ENCODE measurements around the gene CARNS1. TPM values are rescaled to one million over a fixed set of nuclear protein-coding genes. Genes with fewer than 3 reads are reported as not detected.
A peak's percentile ranks its signal among the peaks of the same experiment; 100 is the strongest.

CARNS1 gene
- total and polyA plus RNA-seq, 10 of the 15 experiments (the other 5 are each of a cell fraction or from before 2014, with no cell fraction given): 0.02 to 0.14 (median 0.10) TPM; not detected in 3

GRCh38 chr11:67371189-67371910 is 44.1 kb upstream of the CARNS1 start:
- no peak overlapping the region for H2AFZ ChIP-seq (ENCODE audit: control insufficient read depth, low read depth, low read length)
- no peaks in the 10 kb centered on the region for H3K79me2 ChIP-seq (ENCODE audit: control insufficient read depth, insufficient read depth, low read length)
- DNase-seq (ENCODE audit: low read depth, low spot score) (no peak), ATAC-seq (peak; percentile 67), FAIRE-seq (peak; percentile 71)
- H4K20me1 ChIP-seq (ENCODE audit: control insufficient read depth, insufficient read depth): peaks cover 8% of the 10 kb centered on the region; the same call in 1 of the 2 replicates
- H3K9ac ChIP-seq (ENCODE audit: control insufficient read depth, insufficient read depth, low read length): no peak overlapping the region
- no peak overlapping the region for H3K4me3 ChIP-seq
- ChIA-PET CTCF (interaction anchor here (0.6 to 26.2 kb wide), 7 partner anchors 9 to 234 kb away, joined by 3 to 1301 read pairs (median 4); partner anchors contain the start of genes CLCF1, POLD4 and RAD9A), RAD21 (ENCODE audit: unreplicated experiment) (interaction anchor here (1.1 to 6.5 kb wide), 3 partner anchors 11 to 25 kb away, joined by 9 to 122 read pairs (median 11); partner anchors contain the start of gene POLD4), SMC1A (ENCODE audit: uncharacterized antibody, unreplicated experiment) (interaction anchor here (1.0 to 21.3 kb wide), 8 partner anchors 10 to 190 kb away, joined by 3 to 646 read pairs (median 4); partner anchors contain the start of genes POLD4 and TBC1D10C), POLR2A (interaction anchor here (0.6 to 5.1 kb wide), 6 partner anchors 9 to 30 kb away, joined by 3 to 42 read pairs (median 8); partner anchors contain the start of genes POLD4 and PPP1CA)
- no peaks in the 10 kb centered on the region for H3K36me3 ChIP-seq (ENCODE audit: control insufficient read depth in 2 of 2, insufficient read depth in 2 of 2, low read length in 1 of 2)
- intact Hi-C loops (cut with micrococcal nuclease; ENCODE audit: unreplicated experiment): loop anchor here (2.0 kb wide), 1 partner anchor 15 kb away; no protein-coding TSS in a partner anchor
- no peak overlapping the region for H3K27ac ChIP-seq (ENCODE audit: control insufficient read depth, insufficient read depth)
- peaks cover 2 to 9% of the 10 kb centered on the region in 2 experiments; a peak in 3 of 4 replicates for H3K27me3 ChIP-seq (replicated peaks in 1 of 2; ENCODE audit: control insufficient read depth in 2 of 2, insufficient read depth in 2 of 2, low read length in 1 of 2)
- H3K4me2 ChIP-seq (ENCODE audit: control insufficient read depth, insufficient read depth): no peak overlapping the region
- WGBS (ENCODE audit: insufficient coverage, insufficient replicate concordance, low lambda C conversion rate, missing lambda C conversion rate): 34% methylated on average over 7 of the region's 8 CpGs
- H3K9me3 ChIP-seq (replicated peaks; ENCODE audit: control insufficient read depth, insufficient read depth, low read length): no peaks in the 10 kb centered on the region
- in situ Hi-C loops (cut with MboI): no loop called here
- TSS peak; percentile 50 for BruUV-seq (replicated peaks)
- H3K4me1 ChIP-seq (ENCODE audit: control insufficient read depth, insufficient read depth, low read length): peaks cover 25% of the 10 kb centered on the region
- no peak for TF ChIP-seq JUND (IDR thresholded peaks at IDR 0.05; ENCODE audit: low read depth, low read length)
- 0 out of 2 replicates have a peak, but pooled peaks have one; percentile 27 for TF ChIP-seq MLLT1 (IDR thresholded peaks at IDR 0.05)
- TF ChIP-seq EP300 (IDR thresholded peaks at IDR 0.05; ENCODE audit: borderline replicate concordance in 1 of 2, control insufficient read depth in 1 of 2, low read depth in 2 of 2, low read length in 2 of 2): no peak
- no peak for TF ChIP-seq BHLHE40 (IDR thresholded peaks at IDR 0.05; ENCODE audit: borderline replicate concordance in 1 of 2, low read depth in 2 of 2, low read length in 1 of 2)
- no peak for TF ChIP-seq TCF3 (IDR thresholded peaks at IDR 0.05; ENCODE audit: borderline replicate concordance, insufficient read depth, low read depth, low read length)
- TF ChIP-seq ATF2 (IDR thresholded peaks at IDR 0.05; ENCODE audit: low read length): no peak
- no peak for TF ChIP-seq GABPA (IDR thresholded peaks at IDR 0.05; ENCODE audit: low read depth)
- no peak for TF ChIP-seq TAF1 (IDR thresholded peaks at IDR 0.05; ENCODE audit: borderline replicate concordance, low read depth, low read length)
- TF ChIP-seq MEF2A (IDR thresholded peaks at IDR 0.05; ENCODE audit: insufficient read depth, low read depth, low read length): no peak
- no peak for TF ChIP-seq ZNF687 (IDR thresholded peaks at IDR 0.05)
- no peak for TF ChIP-seq HDAC2 (IDR thresholded peaks at IDR 0.05)
- TF ChIP-seq NFXL1 (IDR thresholded peaks at IDR 0.05; ENCODE audit: borderline replicate concordance): no peak
